HL-60/S4 treated with retinoic acid at 250 ng/mL for 4 days and 3 days (cell line): ENCODE measurements around the gene DGCR2.

Experiments
- in situ Hi-C: fragments of 300-500 bp; cut with MboI; formaldehyde crosslinking; loops from 2 replicates; pipeline ENCODE4 v1.7.0; 2022; ENCODE audit warnings: low sequenced_read_pairs

The DGCR2 gene

DNA sequence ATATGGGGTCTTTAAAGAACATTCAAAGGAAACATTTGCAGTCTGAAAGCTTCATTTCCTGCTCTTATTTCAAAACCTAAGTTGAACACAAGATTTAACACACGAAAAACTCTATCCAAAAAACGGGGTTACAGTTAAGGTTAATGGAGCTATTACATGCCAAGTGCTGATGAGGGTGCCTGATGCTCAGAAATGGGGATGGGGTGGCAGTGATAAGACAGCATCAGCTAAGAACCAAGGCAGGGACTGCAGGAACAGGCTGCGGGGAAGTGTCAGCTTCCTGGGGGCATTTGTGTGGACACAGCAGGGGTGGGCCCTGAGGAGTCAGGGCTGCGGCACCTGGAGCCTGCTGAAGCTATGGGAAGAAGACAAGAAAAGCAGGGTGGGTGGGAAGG lies 12.2 kb downstream of the DGCR2 start:
- in situ Hi-C loops, result no loop called here

DNA sequence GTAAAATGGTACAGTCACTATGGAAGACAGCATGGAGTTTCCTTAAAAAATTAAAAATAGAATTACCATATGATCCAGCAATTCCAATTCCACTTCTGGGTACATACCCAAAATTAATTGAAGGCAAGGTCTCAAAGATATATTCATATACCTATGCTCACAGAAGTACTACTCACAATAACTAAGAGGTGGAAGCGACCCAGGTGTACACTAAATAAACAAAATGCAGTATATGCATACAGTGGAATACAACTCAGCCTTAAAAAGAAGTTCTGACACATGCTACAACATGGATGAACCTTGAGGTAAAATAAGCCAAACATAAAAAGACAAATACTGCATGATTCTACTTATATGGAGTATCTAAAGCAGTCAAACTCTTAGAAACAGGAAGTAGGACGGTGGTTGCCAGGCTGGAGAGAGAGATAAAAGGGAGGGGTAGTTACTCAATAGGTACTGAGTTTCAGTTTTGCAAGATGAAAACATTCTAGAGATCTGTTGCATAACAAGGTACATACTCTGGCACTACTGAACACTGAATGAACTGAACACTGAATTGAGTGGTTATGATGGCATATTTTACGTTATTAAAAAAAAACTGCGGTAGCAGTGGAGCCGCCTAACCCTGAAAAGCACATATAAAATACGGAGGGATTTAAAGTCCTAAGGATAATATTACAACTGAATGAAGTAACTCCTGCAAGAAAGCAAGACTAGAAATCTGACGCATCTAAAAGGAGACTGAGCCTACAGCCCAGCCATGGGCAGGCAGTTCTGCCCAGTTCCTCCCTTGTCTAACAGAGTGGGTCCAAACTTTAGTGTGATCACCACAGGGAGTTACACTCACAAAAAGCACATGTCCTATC lies 12.8 kb downstream of the DGCR2 start:
- in situ Hi-C loops, result no loop called here

DNA sequence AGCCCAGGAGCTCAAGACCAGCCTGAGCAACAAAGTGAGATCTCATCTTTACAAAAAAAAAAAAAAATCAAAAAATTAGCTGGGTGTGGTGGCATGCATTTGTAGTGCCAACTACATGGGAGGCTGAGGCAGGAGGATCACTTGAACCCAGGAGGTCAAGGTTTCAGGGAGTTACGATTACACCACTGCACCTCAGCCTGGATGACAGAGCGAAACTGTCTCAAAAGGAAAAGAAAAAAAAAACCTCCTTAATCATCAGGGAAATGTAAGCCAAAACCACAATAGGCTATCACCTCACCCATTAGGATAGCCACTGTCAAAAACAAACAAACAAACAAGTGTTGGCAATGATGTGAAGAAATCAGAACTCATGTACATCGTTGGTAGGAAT lies 13.4 kb downstream of the DGCR2 start:
- in situ Hi-C loops, result no loop called here

DNA sequence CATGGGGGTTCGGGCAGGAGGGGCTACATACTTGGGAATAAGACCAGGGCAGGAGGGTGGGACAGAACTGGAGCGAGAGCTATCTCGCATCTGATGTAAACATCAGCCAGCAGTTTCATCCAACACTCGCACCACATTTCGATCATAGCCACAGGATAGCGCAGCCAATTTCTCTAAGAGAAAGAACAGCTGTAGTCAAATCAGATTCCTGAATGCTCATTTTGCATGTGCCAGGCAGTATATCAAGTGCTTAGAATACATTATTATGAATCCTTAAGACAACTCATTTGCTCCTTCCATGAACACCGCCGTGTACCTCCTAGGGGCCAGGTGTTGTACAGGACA lies 14.5 kb downstream of the DGCR2 start:
- in situ Hi-C loops, result no loop called here

DNA sequence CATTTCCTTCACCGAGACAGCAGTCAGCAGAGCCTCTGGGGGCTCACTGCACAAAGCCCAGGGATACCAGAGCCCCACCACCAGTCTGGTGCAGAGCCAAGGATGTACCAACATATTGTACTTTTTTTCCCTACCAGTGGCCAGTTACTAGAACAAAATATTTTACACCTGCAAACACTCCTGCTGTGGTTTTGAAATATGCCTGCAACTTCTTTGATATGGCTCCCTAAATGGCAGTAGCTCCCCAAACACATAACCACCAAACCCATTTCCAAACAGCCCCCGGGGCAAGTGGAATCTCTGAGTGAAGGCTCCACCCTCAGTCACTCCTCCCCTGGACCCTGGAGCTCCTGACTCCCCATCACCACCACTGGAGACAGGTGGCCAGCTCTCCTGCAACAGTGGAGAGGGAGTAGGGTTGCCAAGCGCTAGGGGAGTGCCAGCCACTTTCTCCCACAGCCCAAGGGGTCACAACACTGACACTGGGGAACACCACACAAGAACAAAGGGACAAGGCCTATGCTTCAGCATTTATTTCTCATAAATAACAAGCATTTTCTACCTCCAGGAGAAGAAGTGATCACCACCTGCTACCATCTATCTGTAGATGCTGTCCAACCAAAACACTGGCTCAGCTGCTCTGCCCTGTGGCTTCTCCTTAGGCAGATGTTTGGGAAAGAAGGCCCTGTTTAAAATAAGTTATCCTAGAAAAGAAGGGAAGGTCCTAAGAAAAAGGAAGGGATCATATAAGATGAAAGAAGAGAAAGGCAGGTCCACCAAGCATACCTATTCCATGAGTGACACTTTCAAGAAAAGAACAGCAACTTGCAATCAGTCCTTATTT lies 15.1 kb downstream of the DGCR2 start:
- in situ Hi-C loops, result no loop called here

DNA sequence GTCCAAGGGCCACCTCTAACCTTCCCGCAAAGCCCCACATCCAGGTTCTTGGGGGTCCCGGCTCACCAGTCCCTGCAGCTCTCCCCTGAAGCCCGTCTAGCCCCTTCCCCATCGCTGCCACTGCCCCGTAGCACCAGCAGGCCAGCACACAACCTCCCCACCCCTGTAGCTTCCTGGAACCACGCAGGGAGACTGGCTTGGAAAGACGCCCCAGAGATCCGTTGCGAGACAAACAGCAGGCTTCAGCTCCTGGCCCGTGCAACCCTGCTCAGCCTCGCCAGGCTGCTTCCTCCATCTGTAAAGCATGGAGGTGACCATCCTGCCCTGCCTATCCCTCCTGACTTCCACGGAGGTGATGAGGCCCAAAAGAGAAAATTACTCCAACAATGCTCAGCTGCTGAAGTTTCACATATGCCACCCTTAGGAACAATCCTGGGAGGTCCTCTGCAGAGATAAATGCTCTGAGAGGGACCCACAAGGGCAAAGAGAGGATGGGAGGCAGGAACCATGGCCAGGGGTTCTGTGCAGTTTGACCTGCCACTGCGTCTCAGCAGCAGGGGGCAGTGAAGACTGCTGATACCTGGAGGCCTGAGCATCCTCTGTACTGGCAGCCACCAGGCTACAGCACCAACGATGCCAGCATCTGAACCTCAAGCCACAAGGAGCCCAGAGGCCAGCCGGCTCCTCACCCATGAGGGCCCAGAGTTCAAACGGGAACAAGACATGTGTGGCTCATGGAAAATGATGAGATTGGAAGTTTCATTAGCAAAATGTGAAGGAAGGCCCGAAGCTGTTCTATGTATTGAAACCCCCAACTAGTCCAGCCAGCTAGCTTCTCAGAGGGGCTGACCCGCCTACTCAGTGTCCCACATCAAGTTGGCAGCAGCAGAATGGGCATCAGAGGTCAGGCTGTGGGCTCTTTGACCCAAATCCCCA lies 16.1 kb downstream of the DGCR2 start:
- in situ Hi-C loops, result no loop called here

DNA sequence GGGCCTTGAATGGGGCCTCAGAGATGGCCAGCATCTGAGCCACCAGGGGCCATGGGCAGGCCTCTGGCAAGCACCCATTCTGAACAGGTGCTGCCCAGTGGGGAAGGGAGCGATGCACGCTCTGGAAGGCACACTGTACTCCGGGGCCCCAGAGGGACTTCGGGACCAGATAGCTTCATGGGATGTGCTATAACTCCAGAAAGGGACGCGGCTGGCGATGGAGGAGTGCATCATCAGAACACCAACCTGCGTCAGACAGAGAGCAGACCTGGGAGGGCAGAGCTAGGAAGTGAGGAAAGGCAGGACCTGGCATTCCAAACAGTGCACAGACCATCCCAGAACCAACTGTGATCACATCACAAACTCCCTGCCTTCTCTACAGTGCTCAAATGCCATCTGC lies 16.8 kb downstream of the DGCR2 start:
- in situ Hi-C loops, result no loop called here

DNA sequence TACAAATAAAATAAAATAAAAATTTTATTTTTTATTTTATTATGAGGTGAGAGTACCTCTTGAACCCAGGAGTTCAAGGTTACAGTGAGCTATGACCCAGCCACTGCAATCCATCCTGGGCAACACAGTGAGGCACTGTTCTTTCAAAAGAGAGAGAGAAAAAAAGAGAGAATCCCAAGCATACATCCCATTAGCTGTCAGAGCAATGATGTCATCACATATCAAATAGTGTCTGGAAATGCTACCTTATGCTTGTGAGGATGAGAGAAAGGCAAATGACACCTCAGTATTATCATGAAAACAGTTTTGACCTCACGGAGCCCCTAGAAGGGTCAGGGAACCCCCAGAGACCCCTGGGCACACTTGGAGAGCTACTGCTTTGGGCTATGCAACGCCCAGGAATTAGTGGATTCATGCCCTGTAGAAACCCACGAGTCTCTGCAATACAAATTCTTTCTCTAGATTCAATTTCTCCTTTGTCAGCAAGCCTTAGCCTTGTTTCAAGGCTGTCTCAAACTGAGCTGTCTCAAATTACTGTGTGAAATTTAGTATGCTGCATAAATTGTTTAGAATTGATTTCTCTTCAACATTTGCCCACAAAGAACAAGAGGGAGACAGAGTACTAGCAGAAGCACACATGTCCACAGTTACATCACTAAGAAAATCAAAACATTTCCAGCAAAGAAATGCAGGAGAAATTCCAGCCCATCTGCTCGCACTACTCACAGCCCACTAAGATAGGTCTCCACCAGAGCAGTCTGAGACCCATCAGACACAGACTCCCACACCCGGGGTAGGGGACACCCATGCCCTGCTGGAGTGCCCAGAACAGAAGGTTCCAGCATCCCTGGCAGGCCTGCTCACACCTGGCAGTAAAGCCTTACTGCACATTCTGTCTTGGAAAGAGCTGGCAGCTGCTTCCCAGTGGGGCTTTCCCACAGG lies 18.1 kb downstream of the DGCR2 start:
- in situ Hi-C loops, result no loop called here

DNA sequence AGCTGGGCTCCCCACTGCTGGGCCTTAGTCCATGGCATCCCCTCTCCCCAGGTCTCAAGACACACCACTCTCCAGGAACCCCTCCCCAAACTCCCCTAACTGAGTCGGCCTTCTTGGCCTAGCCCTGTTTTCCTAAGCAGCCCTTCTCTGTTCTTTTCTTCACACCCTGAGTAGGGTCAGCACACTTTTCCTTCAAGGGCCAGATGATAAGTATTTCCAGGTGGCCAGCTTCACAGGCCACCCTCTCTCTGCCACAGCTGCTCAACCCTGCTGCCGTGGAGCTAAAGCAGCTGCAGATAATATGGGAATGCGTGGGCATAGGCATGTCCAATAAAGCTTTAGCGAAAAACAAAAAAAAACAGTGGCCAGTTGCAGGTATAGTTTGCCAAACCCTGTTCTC lies 24.1 kb downstream of the DGCR2 start:
- in situ Hi-C loops, result no loop called here

DNA sequence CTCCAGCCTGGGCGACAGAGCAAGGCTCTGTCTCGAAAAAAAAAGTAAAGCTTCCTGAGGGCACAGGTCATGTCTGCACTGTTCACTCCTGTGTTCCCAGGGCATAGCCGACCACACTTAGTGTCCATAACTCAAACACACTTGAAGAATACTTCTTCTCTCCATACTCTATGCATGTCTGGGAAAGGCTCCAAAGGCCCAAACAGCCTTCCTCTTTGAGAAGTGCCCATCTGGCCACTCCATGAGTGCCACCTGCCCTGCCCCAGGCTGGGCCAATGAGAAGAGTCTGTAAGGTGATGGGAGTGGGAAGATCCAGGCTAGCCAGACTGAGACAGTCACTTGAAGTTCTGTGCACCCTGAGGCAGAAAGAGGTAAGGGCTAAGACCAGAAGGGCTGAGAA lies 24.7 kb downstream of the DGCR2 start:
- in situ Hi-C loops, result no loop called here

DNA sequence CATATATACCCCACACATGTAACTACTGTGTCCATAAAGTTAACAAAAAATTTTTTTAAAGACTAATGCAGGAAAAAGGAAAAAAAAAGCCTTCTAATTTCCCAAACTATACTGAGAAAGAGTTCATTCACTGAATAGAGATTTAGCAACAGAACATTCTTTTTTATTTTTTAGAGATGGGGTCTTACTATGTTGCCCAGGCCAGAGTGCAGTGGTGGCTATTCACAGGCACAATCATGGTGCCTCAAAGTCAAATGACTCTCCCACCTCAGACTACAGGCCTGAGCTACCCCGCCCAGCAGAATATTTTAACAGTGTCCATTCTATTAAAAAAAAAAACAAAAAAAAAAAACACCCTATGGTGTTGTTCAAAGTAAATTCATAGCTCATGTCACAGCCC lies 25.7 kb downstream of the DGCR2 start:
- in situ Hi-C loops, result no loop called here

DNA sequence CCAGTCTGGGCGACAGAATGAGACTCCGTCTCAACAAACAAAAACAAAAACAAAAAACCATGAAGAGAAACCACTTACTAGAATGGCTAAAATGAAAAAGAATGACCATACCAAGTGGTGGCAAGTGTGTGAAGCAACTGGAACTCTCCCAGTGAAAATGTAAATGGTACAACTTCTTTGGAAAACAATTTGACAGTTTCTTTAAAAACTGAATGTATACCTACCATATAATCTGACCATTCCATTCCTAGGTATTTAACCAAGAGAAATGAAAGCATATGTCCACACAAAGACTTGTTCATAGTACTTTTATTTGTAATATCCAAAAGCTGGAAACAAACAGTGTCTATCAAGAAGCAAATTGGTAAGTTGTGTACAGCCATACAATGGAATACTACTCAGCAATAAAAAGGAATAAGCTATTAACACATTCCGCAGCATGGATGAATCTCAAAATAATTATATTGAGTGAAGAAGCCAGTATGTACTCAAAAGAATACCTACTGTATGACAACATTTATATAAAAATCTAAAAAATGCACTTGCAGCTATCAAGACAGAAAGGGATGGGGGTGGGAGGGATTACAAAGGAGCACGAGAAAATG lies 27.7 kb downstream of the DGCR2 start:
- in situ Hi-C loops, result no loop called here

DNA sequence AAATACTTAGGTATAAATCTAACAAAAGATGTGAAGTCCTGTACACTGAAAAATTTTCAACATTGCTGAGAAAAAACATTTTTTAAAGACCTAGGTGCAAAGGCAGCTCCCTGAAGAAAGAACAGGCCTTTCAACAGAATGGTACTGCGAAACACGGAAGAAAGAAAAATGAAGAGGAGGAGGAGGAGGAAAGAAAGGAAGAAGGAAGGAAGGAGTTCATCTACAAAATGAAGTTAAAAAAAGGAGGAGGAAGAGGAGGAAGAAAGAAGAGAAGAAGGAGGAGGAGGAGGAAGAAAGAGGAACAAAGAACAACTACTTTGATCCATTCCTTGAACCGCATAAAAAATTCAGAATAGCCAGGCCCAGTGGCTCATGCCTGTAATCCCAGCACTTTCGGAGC lies 29.5 kb downstream of the DGCR2 start:
- in situ Hi-C loops, result no loop called here

DNA sequence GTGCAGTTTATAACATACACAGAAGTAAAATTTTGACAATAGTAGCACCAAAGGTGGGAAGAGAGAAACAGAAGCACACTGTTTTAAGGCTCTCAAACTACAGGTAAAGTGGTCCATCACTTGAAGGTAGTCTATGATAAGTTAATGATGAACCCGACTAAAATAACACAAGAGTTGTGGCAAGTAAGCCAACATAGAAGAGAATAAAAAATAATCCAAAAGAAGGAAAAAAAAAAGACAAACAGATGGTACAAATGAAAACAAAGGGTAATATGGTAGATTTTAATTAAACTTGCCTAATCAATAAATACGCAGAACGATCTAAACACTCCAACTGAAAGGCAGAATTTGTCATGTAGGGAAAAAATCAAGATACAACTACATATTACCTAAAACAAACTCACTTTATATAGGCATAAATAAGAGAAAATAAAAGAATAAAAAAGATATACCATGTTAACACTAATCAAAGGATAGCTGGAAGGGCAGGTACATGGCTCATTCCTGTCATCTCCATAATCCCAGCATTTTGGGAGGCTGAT lies 31.6 kb downstream of the DGCR2 start:
- in situ Hi-C loops, result no loop called here

DNA sequence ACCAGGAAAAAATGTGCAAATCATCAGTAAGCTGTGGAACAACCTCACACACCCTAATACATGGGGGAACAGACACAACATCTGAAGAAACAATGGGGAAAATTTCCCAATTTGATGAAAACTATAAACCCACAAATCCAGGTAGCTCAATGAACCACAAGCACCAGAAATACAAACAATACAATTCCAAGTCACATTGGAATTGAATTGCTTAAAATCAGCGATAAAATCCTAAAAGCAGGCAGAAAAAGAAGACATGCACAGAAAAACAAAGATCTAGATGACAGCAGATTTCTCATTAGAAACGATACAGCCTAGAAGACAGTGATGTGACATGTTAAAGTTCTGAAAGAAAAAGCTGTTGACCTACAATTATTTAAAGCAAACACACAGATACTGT lies 32.0 kb downstream of the DGCR2 start:
- in situ Hi-C loops, result no loop called here

DNA sequence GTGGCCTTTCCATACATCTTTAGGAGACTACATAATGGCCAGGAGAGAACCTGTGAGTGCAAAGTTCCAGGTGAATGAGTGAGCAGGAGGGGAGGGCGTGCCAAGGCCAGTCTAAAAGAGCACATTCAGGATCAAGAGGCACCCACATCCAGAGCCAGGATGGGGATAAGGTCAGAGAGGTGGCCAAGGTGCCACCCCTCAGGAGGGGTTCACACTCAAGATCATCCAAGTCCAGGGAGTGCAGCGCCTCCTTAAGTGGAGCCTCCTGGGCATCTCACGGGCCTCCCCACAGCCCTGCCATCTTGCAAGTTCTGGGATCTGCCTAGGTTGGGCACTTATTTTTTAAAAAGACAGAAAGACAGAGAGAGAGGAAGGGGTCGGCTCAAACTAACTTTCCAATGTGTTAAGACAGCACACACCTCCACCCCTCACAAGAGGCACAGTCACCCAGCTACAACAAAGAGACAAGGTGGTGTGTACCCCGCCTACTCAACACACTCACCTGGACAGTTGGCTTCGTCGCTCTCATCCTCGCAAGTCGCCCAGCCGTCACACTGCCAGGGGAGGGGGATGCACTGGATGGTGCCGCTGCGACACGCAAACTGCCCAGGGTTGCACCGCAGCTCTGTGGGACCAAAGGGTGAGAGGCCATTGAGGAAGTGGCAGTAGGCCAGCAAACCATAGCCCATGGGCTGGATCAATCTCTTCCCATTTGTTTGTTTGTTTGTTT lies 33.2 kb downstream of the DGCR2 start:
- in situ Hi-C loops, result no loop called here

DNA sequence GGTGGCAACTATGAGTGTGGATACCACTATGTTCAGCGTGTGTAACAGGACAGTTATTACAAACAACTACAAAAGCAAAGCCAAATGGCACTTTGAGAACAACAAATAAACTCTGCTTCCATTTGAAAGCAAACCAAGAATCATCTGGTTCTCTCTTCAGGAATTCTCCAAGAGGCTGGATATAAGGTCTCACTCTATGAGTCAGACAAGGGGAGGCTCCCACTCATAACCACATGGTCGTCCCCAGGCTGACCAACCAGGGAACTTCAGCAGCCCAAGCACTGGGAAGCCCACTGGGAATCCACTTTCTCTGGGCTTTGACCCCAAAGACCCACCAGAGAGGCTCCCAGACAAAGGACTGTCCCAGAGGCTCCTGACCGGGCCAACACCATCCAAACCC lies 35.3 kb downstream of the DGCR2 start:
- in situ Hi-C loops, result no loop called here

DNA sequence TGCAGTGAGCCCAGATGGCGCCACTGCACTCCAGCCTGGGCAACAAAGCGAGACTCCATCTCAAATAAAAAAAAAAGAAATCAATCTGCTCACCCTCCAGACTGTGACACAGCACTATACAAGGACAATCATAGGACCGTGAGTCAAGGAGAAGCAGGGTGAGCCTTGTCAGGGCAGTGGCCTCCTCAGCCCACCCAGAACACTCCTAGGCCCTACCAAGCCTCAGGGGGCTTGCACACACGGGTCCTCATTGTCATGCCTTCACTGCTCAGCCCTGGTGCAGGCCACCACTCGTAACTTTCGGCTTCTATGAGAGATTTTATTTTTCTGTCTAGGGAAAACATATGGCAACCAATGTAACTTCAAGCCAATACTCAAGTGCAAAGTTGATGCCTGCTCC lies 35.8 kb downstream of the DGCR2 start:
- in situ Hi-C loops, result no loop called here

DNA sequence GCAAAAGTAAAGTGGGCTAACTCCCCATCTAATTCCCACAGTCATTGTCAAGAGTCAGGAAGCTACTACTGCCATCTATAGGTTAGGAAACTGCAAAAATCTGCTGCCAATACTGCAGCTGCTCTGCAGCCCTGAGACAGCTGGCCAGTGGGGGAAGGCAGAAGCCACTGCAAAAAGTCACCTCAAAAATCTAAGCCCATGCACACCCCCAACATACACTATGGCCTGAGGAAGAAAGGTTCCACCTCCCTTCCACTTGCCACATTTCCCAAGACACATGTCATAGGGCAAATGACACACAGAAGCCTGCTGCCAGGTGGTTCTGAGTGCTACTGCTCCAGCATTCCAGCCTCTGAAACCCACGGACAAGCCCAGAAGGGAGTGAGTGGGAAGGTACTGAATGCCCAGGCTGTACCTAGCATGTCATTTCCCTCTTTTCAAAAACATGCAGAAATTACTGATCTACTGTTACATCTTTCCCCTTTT lies 36.9 kb downstream of the DGCR2 start:
- in situ Hi-C loops, result no loop called here
